ENCODE data around the gene NXPH1.

The NXPH1 gene

DNA sequence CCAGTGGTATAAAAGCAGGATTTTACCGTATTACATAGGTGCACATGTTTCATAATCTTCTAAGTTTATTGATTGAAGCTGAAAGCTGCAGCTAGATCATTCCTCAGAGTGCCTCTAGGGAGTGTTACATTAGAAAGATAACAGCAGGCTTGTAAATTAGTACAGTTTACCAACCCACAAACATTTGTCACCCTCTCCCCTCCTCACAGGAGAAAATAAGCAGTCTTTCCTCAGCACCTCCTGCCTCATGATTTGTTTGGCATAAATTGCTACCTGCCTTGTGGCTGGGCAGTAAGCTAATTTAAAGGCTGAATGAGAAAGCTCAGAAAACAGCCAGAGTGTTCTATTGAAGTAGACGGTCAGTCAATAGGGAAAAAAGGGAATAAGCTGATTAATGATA lies 74.2 kb downstream of the NXPH1 start:
- Histone ChIP-seq H3K9me3 (ENCODE audit: control insufficient read depth, low read length) (no peaks in the 10 kb centered on the region), H3K36me3 (ENCODE audit: control insufficient read depth, insufficient read depth, low read length) (no peaks in the 10 kb centered on the region), H3K4me3 (ENCODE audit: extremely low read depth, insufficient read depth, low read length, poor library complexity, severe bottlenecking) (no peak overlapping the region), H3K27ac (ENCODE audit: low read depth, low read length, severe bottlenecking) (no peak overlapping the region), H3K4me1 (ENCODE audit: control insufficient read depth, insufficient read depth, low read length, poor library complexity, severe bottlenecking) (no peaks in the 10 kb centered on the region)
- 80 to 83% methylated on average over 1 of the region's 2 CpGs for WGBS, 2 experiments (ENCODE audit: insufficient coverage in 2 of 2)

DNA sequence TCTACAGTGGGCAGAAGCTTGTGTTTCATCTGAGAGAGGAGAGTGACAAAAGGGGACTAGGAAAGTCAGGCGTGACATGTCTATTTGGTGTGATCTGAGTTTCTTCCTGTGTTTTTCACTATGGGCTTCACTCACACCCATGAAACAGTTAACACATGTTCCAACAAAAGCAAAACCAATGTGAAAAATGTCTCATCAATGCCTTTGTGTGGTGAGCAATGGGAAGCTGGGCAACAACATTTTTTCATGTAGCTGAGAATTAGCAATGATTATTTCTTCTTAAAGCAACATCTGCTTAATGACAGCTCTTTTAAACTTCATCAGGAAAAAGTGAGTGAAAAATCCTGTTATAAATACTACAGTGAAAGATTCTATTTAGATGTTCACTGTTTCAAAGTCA lies 76.2 kb downstream of the NXPH1 start:
- H3K36me3 ChIP-seq (ENCODE audit: control insufficient read depth, insufficient read depth, low read length): no peaks in the 10 kb centered on the region
- WGBS, 2 experiments (ENCODE audit: insufficient coverage in 2 of 2): no CpG with 5 or more reads among the region's 1 CpG
- H3K4me1 ChIP-seq (ENCODE audit: control insufficient read depth, insufficient read depth, low read length, poor library complexity, severe bottlenecking): no peaks in the 10 kb centered on the region
- no peaks in the 10 kb centered on the region for H3K9me3 ChIP-seq (ENCODE audit: control insufficient read depth, low read length)
- no peak overlapping the region for H3K4me3 ChIP-seq (ENCODE audit: extremely low read depth, insufficient read depth, low read length, poor library complexity, severe bottlenecking)
- no peak overlapping the region for H3K27ac ChIP-seq (ENCODE audit: low read depth, low read length, severe bottlenecking)

- 77 to 83% methylated on average over 2 of the region's 3 CpGs for WGBS, 2 experiments (ENCODE audit: insufficient coverage in 2 of 2)
- Histone ChIP-seq H3K36me3 (ENCODE audit: control insufficient read depth, insufficient read depth, low read length) (no peaks in the 10 kb centered on the region), H3K4me3 (ENCODE audit: extremely low read depth, insufficient read depth, low read length, poor library complexity, severe bottlenecking) (no peak overlapping the region), H3K27ac (ENCODE audit: low read depth, low read length, severe bottlenecking) (no peak overlapping the region), H3K4me1 (ENCODE audit: control insufficient read depth, insufficient read depth, low read length, poor library complexity, severe bottlenecking) (no peaks in the 10 kb centered on the region), H3K9me3 (ENCODE audit: control insufficient read depth, low read length) (no peaks in the 10 kb centered on the region)
Measured at GRCh38 chr7:8511855-8512254, 78.4 kb downstream of the NXPH1 start.

- Histone ChIP-seq H3K36me3 (ENCODE audit: control insufficient read depth, insufficient read depth, low read length) (no peaks in the 10 kb centered on the region), H3K4me1 (ENCODE audit: control insufficient read depth, insufficient read depth, low read length, poor library complexity, severe bottlenecking) (no peaks in the 10 kb centered on the region), H3K4me3 (ENCODE audit: extremely low read depth, insufficient read depth, low read length, poor library complexity, severe bottlenecking) (no peak overlapping the region), H3K27ac (ENCODE audit: low read depth, low read length, severe bottlenecking) (no peak overlapping the region), H3K9me3 (ENCODE audit: control insufficient read depth, low read length) (no peaks in the 10 kb centered on the region)
- 0 to 100% methylated on average over 1 of the region's 3 CpGs for WGBS, 2 experiments (ENCODE audit: insufficient coverage in 2 of 2)
Measured at GRCh38 chr7:8514781-8515519, 81.5 kb downstream of the NXPH1 start.

DNA sequence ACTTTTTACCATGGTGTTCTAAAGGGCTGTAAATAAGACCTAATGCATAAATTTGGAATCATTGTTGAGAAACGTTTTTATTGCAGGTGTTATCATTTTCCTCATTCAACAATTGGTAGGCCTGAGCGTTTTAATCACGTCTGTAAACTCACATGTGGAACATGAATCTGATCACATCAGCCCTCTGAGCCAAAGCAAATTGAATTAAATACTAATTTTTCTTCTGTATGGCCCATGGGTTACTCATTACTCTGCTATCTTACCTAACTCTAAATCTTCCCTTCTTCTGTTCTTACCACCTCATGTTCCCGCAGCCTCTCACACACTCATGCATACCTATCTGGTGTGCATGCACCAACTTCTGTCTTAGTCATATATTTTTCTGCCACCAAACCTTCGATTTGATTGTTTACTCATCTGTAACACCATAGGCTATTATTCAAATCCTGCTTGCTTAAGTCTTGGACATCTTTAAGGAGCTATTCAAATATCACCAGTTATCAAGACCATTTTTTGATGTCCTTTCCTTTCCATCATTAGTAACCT lies 82.3 kb downstream of the NXPH1 start:
- WGBS, 2 experiments (ENCODE audit: insufficient coverage in 2 of 2): 78 to 83% methylated on average over 3 to 4 of the region's 5 CpGs
- H3K36me3 ChIP-seq (ENCODE audit: control insufficient read depth, insufficient read depth, low read length): no peaks in the 10 kb centered on the region
- no peaks in the 10 kb centered on the region for H3K9me3 ChIP-seq (ENCODE audit: control insufficient read depth, low read length)
- no peak overlapping the region for H3K4me3 ChIP-seq (ENCODE audit: extremely low read depth, insufficient read depth, low read length, poor library complexity, severe bottlenecking)
- H3K4me1 ChIP-seq (ENCODE audit: control insufficient read depth, insufficient read depth, low read length, poor library complexity, severe bottlenecking): no peaks in the 10 kb centered on the region
- no peak overlapping the region for H3K27ac ChIP-seq (ENCODE audit: low read depth, low read length, severe bottlenecking)

DNA sequence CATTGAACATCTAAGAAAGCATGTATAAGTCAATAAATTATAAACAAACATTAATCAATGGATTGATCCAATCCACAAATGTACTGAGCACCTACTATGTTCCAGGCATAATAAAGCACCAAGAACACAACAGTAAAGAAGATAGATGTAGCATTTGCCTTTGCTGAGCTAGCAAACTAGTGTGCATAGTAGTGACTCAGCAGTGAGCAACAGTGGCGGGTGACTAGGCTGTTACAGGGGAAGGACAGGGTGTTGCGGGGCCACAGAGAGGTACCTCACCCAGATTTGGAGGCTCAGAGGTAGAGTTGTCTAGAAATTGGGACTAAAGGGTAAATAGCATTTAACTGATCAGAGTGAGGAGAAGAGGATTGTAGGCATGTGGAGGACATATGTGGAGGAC lies 83.6 kb downstream of the NXPH1 start:
- 82 to 95% methylated on average over 2 of the region's 2 CpGs for WGBS, 2 experiments (ENCODE audit: insufficient coverage in 2 of 2)
- no peaks in the 10 kb centered on the region for H3K4me1 ChIP-seq (ENCODE audit: control insufficient read depth, insufficient read depth, low read length, poor library complexity, severe bottlenecking)
- no peak overlapping the region for H3K4me3 ChIP-seq (ENCODE audit: extremely low read depth, insufficient read depth, low read length, poor library complexity, severe bottlenecking)
- H3K27ac ChIP-seq (ENCODE audit: low read depth, low read length, severe bottlenecking): no peak overlapping the region
- H3K36me3 ChIP-seq (ENCODE audit: control insufficient read depth, insufficient read depth, low read length): no peaks in the 10 kb centered on the region
- no peaks in the 10 kb centered on the region for H3K9me3 ChIP-seq (ENCODE audit: control insufficient read depth, low read length)

DNA sequence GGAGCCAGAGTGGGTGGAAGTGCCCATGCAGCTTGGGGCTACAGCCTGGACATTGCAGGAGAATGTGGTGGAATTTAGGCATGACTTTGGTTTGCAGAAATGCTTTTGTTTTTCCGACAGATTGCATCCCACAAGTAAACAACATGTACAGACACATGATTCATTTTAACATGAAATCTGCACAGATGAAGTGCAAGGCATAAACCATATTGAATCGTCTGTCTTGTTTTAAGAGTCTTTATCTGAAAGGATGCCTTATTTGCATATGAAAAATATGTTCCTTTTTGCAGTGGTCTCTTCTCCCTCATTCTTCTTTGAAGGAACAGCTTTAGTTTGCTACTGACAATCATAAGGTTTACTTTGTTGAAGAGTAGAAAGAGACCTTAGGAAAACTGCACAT lies 94.9 kb downstream of the NXPH1 start:
- H3K36me3 ChIP-seq (ENCODE audit: control insufficient read depth, insufficient read depth, low read length): no peaks in the 10 kb centered on the region
- H3K9me3 ChIP-seq (ENCODE audit: control insufficient read depth, low read length): peaks cover 3% of the 10 kb centered on the region
- H3K4me1 ChIP-seq (ENCODE audit: control insufficient read depth, insufficient read depth, low read length, poor library complexity, severe bottlenecking): no peaks in the 10 kb centered on the region
- no peak overlapping the region for H3K4me3 ChIP-seq (ENCODE audit: extremely low read depth, insufficient read depth, low read length, poor library complexity, severe bottlenecking)
- H3K27ac ChIP-seq (ENCODE audit: low read depth, low read length, severe bottlenecking): no peak overlapping the region
- no CpG with 5 or more reads among the region's 2 CpGs for WGBS, 2 experiments (ENCODE audit: insufficient coverage in 2 of 2)

GRCh38 chr7:8531991-8532515 lies 98.6 kb downstream of the NXPH1 start:
- Histone ChIP-seq H3K27ac (ENCODE audit: low read depth, low read length, severe bottlenecking) (no peak overlapping the region), H3K9me3 (ENCODE audit: control insufficient read depth, low read length) (no peaks in the 10 kb centered on the region), H3K36me3 (ENCODE audit: control insufficient read depth, insufficient read depth, low read length) (no peaks in the 10 kb centered on the region), H3K4me1 (ENCODE audit: control insufficient read depth, insufficient read depth, low read length, poor library complexity, severe bottlenecking) (no peaks in the 10 kb centered on the region), H3K4me3 (ENCODE audit: extremely low read depth, insufficient read depth, low read length, poor library complexity, severe bottlenecking) (no peak overlapping the region)
- WGBS, 2 experiments (ENCODE audit: insufficient coverage in 2 of 2): 100% methylated on average over 1 of the region's 2 CpGs; no CpG with 5 or more reads in 1 of the 2 experiments

DNA sequence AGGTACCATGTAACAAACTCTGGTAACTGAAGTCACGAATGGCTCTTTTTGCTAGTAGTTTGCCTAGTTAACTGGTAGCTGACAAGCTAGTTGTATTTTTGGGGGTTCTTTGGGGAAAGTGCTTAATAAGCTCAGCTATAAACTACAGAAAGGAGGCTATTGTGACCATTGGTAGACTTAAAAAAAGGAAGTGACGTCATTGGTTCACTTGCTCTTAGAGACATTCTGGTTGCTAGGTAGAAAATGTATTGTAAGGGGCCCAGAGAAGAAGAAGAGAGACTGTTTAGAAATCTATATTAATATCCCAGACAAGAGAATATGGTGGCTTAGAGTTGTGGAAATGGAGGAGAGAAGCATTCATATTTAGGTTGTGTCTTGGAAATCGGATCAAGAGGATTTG lies 103.0 kb downstream of the NXPH1 start:
- WGBS, 2 experiments (ENCODE audit: insufficient coverage in 2 of 2): 94 to 95% methylated on average over 3 of the region's 3 CpGs
- H3K4me1 ChIP-seq (ENCODE audit: control insufficient read depth, insufficient read depth, low read length, poor library complexity, severe bottlenecking): no peaks in the 10 kb centered on the region
- no peak overlapping the region for H3K27ac ChIP-seq (ENCODE audit: low read depth, low read length, severe bottlenecking)
- no peaks in the 10 kb centered on the region for H3K36me3 ChIP-seq (ENCODE audit: control insufficient read depth, insufficient read depth, low read length)
- H3K9me3 ChIP-seq (ENCODE audit: control insufficient read depth, low read length): no peaks in the 10 kb centered on the region
- H3K4me3 ChIP-seq (ENCODE audit: extremely low read depth, insufficient read depth, low read length, poor library complexity, severe bottlenecking): no peak overlapping the region

- H3K27ac ChIP-seq (ENCODE audit: low read depth, low read length, severe bottlenecking): no peak overlapping the region
- no peak overlapping the region for H3K4me3 ChIP-seq (ENCODE audit: extremely low read depth, insufficient read depth, low read length, poor library complexity, severe bottlenecking)
- no peaks in the 10 kb centered on the region for H3K4me1 ChIP-seq (ENCODE audit: control insufficient read depth, insufficient read depth, low read length, poor library complexity, severe bottlenecking)
- no peaks in the 10 kb centered on the region for H3K9me3 ChIP-seq (ENCODE audit: control insufficient read depth, low read length)
- WGBS, 2 experiments (ENCODE audit: insufficient coverage in 2 of 2): 83% methylated on average over 1 of the region's 3 CpGs; no CpG with 5 or more reads in 1 of the 2 experiments
- no peaks in the 10 kb centered on the region for H3K36me3 ChIP-seq (ENCODE audit: control insufficient read depth, insufficient read depth, low read length)
Measured at GRCh38 chr7:8549046-8549445, 115.6 kb downstream of the NXPH1 start.

DNA sequence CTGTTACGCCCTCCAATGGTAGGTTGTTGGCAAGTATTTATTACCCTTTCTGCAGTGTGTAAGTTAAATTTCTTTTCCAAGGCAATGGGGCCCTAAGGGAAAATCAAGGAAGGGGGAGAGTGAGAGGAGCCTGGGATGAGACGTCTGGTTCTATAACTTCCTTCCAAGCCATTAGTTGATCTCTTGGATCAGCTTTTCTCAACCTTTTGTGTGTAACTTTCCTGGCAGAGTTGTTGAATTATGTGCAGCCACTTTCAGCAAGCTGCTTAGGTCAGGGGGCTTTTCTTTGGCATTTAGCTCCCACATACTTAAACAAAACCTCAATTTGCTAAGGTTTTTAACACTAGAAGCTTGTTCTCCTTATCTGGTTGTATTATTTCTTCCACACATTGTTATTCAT lies 127.1 kb downstream of the NXPH1 start:
- no CpG with 5 or more reads among the region's 2 CpGs for WGBS, 2 experiments (ENCODE audit: insufficient coverage in 2 of 2)
- Histone ChIP-seq H3K27ac (ENCODE audit: low read depth, low read length, severe bottlenecking) (no peak overlapping the region), H3K4me3 (ENCODE audit: extremely low read depth, insufficient read depth, low read length, poor library complexity, severe bottlenecking) (no peak overlapping the region), H3K36me3 (ENCODE audit: control insufficient read depth, insufficient read depth, low read length) (no peaks in the 10 kb centered on the region), H3K9me3 (ENCODE audit: control insufficient read depth, low read length) (no peaks in the 10 kb centered on the region), H3K4me1 (ENCODE audit: control insufficient read depth, insufficient read depth, low read length, poor library complexity, severe bottlenecking) (no peaks in the 10 kb centered on the region)

Measured in mesodermal cell (in vitro differentiated cells).